Epidermal melanocyte (primary cell): ENCODE data around the gene NCK2.
"Not testable (repeated sequence)": the region's sequence is repeated elsewhere in the genome, so short reads cannot be mapped to it uniquely, and the experiment has no call there.

Experiments used
- DNase-seq: peaks from one replicate; pipeline ENCODE4 v3.0.0; 2011; ENCODE audit warnings: low spot score; ENCODE audit not compliant: insufficient read length

NCK2 gene

DNA sequence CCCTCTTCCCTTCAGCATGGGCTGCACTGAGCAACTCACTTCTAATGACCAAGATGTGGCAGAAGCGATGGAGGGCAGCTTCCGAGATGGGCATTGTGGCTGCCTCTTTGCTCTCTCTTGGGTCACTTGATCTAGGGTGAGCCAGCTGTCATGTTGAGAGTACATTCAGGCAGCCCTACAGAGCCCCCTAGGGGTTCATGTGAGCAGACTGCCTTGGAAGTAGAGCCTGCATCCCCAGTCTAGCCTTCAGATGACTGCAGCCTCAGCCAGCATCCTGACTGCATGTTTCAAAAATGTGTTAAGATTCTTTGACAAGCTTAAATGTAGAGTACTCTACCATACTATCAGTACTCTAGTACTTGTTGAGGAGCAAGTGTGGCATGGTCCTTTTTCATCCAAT is 143.9 kb downstream of the NCK2 start:
- DNase-seq = no peak

DNA sequence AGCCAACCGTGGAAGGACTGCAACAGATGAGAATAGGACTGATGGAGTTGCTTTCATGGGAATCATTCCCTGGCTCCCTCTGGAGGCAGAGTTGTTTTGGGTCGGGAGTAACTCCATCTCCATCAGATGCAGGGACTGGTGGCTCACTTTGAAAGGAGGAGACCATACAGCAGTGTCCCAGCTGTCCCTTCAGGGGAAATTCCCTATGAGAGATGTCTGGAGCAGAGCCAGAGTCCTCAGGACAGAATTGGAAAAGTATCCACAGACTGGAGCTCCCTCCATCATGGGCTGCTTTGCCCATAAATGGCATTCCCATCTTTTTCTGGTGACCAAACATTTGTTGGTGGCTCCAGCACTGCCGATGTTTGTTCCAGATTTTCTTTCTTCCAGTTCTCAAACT is 144.3 kb downstream of the NCK2 start:
- DNase-seq = no peak

GRCh38 chr2:105890111-105890510 is 145.4 kb downstream of the NCK2 start:
- no peak for DNase-seq

GRCh38 chr2:105890856-105891255 is 146.1 kb downstream of the NCK2 start:
- DNase-seq = no peak

DNA sequence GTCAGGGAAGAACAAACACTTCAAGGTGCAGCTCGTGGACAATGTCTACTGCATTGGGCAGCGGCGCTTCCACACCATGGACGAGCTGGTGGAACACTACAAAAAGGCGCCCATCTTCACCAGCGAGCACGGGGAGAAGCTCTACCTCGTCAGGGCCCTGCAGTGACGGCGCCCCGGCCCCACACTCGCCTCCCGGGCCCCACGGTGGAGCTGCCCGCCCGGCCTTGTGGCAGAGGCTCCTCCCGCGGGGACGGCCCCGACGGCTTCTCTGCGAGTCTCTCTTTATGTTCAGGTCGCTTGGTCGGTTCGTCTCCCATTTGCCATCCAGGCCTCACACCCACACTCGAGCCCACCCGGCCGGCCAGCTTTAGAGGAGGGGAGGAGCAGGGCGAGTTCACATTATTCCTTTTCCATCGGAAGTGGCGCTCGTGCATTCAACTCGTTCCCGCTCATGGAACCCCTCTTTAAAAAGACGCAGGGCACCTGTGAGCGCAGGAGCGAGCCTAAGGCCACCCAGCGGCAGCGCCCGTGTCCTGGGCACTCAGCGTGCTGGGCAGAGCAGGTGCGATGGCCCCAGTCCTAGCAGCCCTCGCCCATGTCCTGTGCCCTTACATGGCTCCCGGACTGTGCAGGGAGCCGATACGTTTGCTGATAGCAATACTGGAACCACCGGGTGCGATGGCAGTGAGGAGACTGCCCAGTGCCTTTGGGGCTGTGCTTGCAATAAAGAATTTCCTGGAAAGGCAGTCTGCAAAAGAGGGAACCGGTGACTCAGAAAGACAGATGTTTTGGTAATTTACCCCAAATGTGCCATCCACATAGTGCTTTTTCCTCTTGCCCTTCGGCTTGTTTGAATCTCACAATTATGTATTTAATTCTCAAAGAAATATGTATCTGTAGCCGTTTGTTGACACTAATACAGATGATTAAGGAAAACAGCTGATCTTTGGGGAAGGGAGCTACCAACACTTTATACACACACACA is 148.6 kb downstream of the NCK2 start:
- no peak for DNase-seq

DNA sequence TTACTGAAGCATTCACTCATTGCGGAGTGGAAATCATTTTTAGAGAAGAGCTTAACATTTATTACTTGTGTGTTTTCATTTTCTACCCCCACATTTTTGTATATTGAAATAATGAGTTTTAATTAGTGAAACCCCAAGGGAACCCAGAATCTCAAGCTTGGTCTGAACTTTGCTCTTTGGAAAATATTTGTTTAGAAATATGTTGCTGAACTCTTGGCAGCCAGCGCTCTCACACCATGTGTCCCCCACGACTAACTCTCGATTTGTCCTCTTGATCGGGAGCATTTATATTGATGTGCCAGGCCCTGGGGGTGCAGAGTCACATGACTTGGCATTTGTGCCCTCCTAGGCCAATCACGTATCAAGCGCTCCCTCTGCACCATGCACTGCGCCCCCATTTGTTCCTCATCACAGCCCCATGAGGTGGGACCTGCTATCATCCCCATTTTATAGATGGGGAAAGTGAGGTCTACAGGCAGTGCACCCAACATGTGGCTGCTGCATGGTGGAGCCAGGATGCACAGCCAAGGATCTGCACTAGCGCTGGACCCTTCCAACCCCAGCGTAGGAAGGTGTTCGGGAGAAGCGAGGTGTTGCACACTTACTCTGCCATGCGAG is 149.7 kb downstream of the NCK2 start:
- DNase-seq = no peak

DNA sequence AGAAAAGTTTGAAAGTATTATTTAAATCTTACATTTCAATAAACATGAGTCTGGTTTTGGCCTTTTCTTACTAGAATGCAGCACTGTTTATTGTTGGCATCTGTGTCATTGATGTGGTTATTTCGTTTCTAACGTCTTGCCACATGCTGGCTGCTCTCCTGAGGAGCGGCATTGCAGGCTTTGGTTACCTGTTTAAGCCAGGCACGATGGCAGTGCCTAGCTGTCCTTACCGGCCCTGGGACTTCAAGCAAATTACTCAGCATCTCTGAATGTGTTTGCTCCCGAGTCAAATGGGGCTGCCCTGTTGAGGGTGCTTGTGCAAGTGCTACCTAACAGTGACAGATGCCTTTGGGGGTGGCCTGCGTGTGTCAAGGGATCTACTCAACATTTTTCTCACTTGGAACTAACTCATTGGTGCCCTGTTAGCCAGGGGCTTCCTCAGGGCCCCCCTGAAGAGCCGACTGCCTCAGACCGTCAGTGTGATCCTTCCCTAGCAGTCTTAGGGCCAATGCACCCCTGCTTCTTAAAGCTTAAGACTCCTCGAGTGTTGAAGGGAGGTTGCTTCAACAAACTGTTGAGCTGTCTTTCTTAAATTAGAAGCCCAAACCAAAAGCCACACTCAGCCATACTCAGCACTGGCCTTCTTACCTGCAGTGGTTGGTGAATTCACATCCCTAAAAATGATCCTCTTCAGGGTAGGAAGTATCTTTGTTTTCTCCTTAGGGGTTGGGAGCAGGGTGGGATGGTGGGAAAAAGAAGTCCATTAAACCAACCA is 151.5 kb downstream of the NCK2 start:
- no peak for DNase-seq

GRCh38 chr2:105896765-105897163 is 152.1 kb downstream of the NCK2 start:
- DNase-seq = no peak

DNA sequence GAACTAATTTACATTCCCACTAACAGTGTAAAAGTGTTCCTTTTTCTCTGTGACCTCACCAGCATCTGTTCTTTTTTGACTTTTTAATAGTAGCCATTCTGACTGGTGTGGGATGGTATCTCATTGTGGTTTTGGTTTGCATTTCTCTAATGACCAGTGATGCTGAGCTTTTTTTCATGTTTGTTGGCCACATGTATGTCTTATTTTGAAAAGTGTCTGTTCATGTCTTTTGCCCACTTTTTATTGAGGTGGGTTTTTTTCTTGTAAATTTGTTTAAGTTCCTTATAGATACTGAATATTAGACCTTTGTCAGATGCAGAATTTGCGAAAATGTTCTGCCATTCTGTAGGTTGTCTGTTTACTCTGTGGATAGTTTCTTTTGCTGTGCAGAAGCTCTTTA is 153.0 kb downstream of the NCK2 start:
- DNase-seq = not testable (repeated sequence)

- DNase-seq = no peak
These were observed 158.5 kb downstream of the NCK2 start for GRCh38 chr2:105903051-105903674.

- DNase-seq = no peak
These were observed 160.2 kb downstream of the NCK2 start for GRCh38 chr2:105904938-105905337.

DNA sequence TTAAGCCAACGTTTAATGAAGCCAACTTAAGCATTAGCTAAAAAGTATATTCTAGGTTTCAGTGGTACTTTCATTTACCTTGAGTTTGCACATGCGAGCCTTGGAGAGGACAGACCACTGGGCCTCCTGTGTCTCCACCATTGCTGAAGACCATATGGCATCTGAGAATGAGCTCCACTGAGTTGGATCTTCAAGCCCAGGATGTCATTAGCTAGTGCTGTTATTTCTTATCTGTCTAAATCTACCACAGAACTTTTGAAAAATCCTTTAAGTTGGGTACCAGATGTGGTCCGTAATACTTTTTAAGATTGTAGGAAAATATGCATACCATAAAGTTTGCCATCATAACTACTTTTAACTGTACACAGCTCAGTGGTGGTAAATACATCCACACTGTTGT is 161.8 kb downstream of the NCK2 start:
- DNase-seq = no peak

DNA sequence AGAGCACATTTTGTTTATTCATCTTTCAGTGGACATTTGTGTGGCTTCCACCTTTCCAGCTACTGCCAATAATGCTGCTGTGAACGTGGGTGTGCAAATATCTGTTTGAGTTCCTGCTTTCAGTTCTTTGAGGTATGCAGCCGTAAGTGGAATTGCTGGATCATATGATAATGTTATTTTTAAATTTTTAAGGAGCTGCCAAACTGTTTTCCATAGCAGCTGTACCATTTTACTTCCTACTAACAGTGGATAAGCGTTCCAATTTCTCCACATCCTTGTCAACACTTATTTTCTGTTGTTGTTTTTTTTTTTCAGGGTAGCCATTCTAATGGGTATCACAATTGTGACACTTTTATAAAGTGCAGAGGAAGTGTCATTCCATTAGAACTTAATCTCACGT is 162.5 kb downstream of the NCK2 start:
- no peak for DNase-seq

DNA sequence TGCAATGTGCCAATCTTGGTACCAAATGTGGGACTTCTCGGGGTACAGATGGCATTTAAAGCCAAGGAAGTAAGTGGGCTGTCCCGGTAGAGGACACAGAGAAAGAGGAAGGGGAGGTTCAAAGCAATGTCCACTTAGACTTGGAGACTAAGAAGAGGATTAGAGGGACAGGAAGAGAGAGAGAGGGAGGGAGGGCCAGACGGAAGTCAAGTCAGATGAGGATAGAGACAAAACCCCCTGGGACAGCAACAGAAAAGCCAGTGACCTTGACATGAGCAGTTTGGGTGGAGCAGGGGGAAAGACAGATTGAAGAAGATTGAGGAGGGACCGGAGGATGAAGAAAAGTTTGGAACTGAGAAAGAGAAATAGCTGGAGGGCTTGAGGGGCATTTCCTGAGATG is 164.5 kb downstream of the NCK2 start:
- DNase-seq = no peak

GRCh38 chr2:105910497-105911238 is 166.0 kb downstream of the NCK2 start:
- DNase-seq = no peak

GRCh38 chr2:105911425-105911824 is 166.7 kb downstream of the NCK2 start:
- no peak for DNase-seq

GRCh38 chr2:105912081-105912480 is 167.4 kb downstream of the NCK2 start:
- DNase-seq = no peak

- DNase-seq = no peak
These were observed 170.4 kb downstream of the NCK2 start for GRCh38 chr2:105915005-105915558.

DNA sequence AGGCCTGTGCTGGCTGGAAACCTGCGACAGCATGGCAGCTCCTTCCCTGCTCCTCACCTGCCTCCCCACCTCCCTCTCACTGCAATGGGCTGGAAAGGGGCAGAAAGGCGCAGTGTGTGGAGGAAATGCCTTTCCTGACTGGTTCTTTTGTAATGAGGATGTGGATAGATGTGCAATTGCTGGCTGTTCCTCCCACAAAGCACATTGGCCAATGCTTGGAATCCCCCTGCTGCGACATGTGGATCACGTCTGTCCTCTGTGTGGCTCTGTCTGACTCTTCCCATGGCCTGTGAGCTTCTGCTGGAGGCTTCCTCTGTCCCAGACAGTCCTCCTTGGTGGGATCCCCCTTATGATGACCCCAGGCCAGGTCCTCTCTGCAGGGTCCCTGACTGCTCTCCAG is 172.5 kb downstream of the NCK2 start:
- no peak for DNase-seq

DNA sequence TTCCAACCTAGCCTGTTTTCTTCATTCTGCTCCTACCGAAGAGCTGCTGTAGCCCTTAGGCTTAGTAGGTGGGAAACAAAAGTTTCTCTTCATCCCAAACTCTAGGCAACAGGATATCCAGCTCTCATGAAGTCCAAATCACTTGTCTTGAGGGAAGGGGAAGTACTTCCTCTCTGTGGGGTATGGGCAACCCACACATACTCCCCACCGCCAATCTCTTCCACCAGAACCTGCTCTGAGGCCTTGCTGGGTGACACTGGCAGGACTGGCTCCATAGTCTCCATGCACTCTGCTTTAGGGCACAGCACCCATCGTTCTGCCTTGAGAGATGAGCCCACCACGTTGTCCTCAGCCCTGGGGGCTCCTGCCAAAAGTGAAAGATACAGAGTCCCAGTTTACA is 173.0 kb downstream of the NCK2 start:
- DNase-seq = no peak
